NCI-H524 treated with DMSO at 0.1 percent for 48 hours (cell line): Measurements from ENCODE around the gene CDH16.
A peak's percentile ranks its signal among the peaks of the same experiment; 100 is the strongest.
"Not testable (repeated sequence)": the region's sequence is repeated elsewhere in the genome, so short reads cannot be mapped to it uniquely, and the experiment has no call there.

ENCODE experiments used
- DNase-seq: peaks from one replicate; lab custom pipeline; 2025; lab: John Stamatoyannopoulos, UW

The CDH16 gene

GRCh38 chr16:66918803-66919568 is at the start of gene CDH16:
CDH16 (minus strand) TSS chr16:66918885; CDS start chr16:66918065, 820 bp downstream.
- DNase-seq, result no peak

- no peak for DNase-seq
These were observed 45.4 kb upstream of the CDH16 start for GRCh38 chr16:66964049-66964448.

GRCh38 chr16:66961914-66962313 is 43.2 kb upstream of the CDH16 start:
- no peak for DNase-seq

- peak; percentile 58 for DNase-seq
These were observed 42.5 kb upstream of the CDH16 start, which contains the start of gene CES3 for GRCh38 chr16:66961065-66961744. CES3 (plus strand) TSS chr16:66961266; CDS start chr16:66961308, 42 bp downstream.

- DNase-seq, result no peak
These were observed 41.6 kb upstream of the CDH16 start for GRCh38 chr16:66960270-66960669.

GRCh38 chr16:66959704-66960161 is 41.0 kb upstream of the CDH16 start:
- no peak for DNase-seq

GRCh38 chr16:66958857-66959703 is 40.4 kb upstream of the CDH16 start:
- no peak for DNase-seq

- not testable (repeated sequence) for DNase-seq
These were observed 37.4 kb upstream of the CDH16 start for GRCh38 chr16:66956154-66956457.

- not testable (repeated sequence) for DNase-seq
These were observed 36.9 kb upstream of the CDH16 start for GRCh38 chr16:66955363-66956153.

- peak; percentile 50 for DNase-seq
These were observed 35.5 kb upstream of the CDH16 start for GRCh38 chr16:66954097-66954659.

- DNase-seq, result no peak
These were observed 34.9 kb upstream of the CDH16 start for GRCh38 chr16:66953462-66954096.

GRCh38 chr16:66952430-66953110 is 33.9 kb upstream of the CDH16 start:
- peak; percentile 96 for DNase-seq

GRCh38 chr16:66950971-66951790 is 32.5 kb upstream of the CDH16 start:
- peak; percentile 27 for DNase-seq

- DNase-seq, result no peak
These were observed 31.8 kb upstream of the CDH16 start for GRCh38 chr16:66950437-66950836.

GRCh38 chr16:66949472-66949871 is 30.8 kb upstream of the CDH16 start:
- DNase-seq, result no peak

- no peak for DNase-seq
These were observed 30.1 kb upstream of the CDH16 start for GRCh38 chr16:66948837-66949225.

- DNase-seq, result no peak
These were observed 29.6 kb upstream of the CDH16 start for GRCh38 chr16:66948134-66948836.

GRCh38 chr16:66947302-66948065 is 28.8 kb upstream of the CDH16 start:
- peak; percentile 25 for DNase-seq
